ENCODE data around the gene PLEKHA5.

Gene PLEKHA5

GRCh38 chr12:19234981-19235871, 105.7 kb downstream of the PLEKHA5 start:
- DNase-seq = no peak

- no peak for DNase-seq
Observed at GRCh38 chr12:19236656-19237055, 107.1 kb downstream of the PLEKHA5 start.

GRCh38 chr12:19238540-19238939, 109.0 kb downstream of the PLEKHA5 start:
- no peak for DNase-seq

GRCh38 chr12:19239102-19239501, 109.6 kb downstream of the PLEKHA5 start:
- no peak for DNase-seq

- no peak for DNase-seq
Observed at GRCh38 chr12:19239616-19240234, 110.2 kb downstream of the PLEKHA5 start.

- DNase-seq = no peak
Observed at GRCh38 chr12:19242581-19242980, 113.0 kb downstream of the PLEKHA5 start.

- DNase-seq = no peak
Observed at GRCh38 chr12:19243551-19243950, 114.0 kb downstream of the PLEKHA5 start.

- DNase-seq = no peak
Observed at GRCh38 chr12:19244312-19244711, 114.8 kb downstream of the PLEKHA5 start.

- DNase-seq = no peak
Observed at GRCh38 chr12:19245106-19245505, 115.6 kb downstream of the PLEKHA5 start.

GRCh38 chr12:19245666-19246065, 116.1 kb downstream of the PLEKHA5 start:
- no peak for DNase-seq

- DNase-seq = no peak
Observed at GRCh38 chr12:19246933-19247332, 117.4 kb downstream of the PLEKHA5 start.

- no peak for DNase-seq
Observed at GRCh38 chr12:19248929-19249602, 119.5 kb downstream of the PLEKHA5 start.

GRCh38 chr12:19251481-19252132, 122.1 kb downstream of the PLEKHA5 start:
- DNase-seq = no peak

- DNase-seq = no peak
Observed at GRCh38 chr12:19260135-19260534, 130.6 kb downstream of the PLEKHA5 start.

- no peak for DNase-seq
Observed at GRCh38 chr12:19261773-19262172, 132.2 kb downstream of the PLEKHA5 start.

GRCh38 chr12:19263672-19264071, 134.1 kb downstream of the PLEKHA5 start:
- no peak for DNase-seq

- DNase-seq = peak; percentile 43
Observed at GRCh38 chr12:19273482-19274330, 144.2 kb downstream of the PLEKHA5 start.

- DNase-seq = no peak
Observed at GRCh38 chr12:19276767-19277166, 147.2 kb downstream of the PLEKHA5 start.

GRCh38 chr12:19277711-19278110, 148.2 kb downstream of the PLEKHA5 start:
- DNase-seq = no peak

- no peak for DNase-seq
Observed at GRCh38 chr12:19278407-19278806, 148.9 kb downstream of the PLEKHA5 start.

GRCh38 chr12:19282133-19282699, 152.7 kb downstream of the PLEKHA5 start:
- no peak for DNase-seq

GRCh38 chr12:19284658-19285057, 155.1 kb downstream of the PLEKHA5 start:
- DNase-seq = no peak
